HG03066 (cell line): ENCODE data around the gene FOXP1.

Experiments used
- ATAC-seq: cut with Tn5 transposase; IDR thresholded peaks from one replicate; pipeline ENCODE4 v1.9.1; 2021; ENCODE audit warnings: low read depth; ENCODE audit not compliant: unreplicated experiment

FOXP1 gene

GRCh38 chr3:71387586-71387985 is 195.9 kb downstream of the FOXP1 start:
- ATAC-seq = no peak

- ATAC-seq = no peak
These were observed 198.5 kb downstream of the FOXP1 start for GRCh38 chr3:71384837-71385716.

GRCh38 chr3:71384388-71384787 is 199.1 kb downstream of the FOXP1 start:
- no peak for ATAC-seq

- no peak for ATAC-seq
These were observed 203.4 kb downstream of the FOXP1 start for GRCh38 chr3:71380096-71380495.

GRCh38 chr3:71378509-71378908 is 205.0 kb downstream of the FOXP1 start:
- ATAC-seq = no peak

GRCh38 chr3:71376911-71377310 is 206.6 kb downstream of the FOXP1 start:
- ATAC-seq = no peak

GRCh38 chr3:71376503-71376902 is 207.0 kb downstream of the FOXP1 start:
- ATAC-seq = no peak

GRCh38 chr3:71374582-71374981 is 208.9 kb downstream of the FOXP1 start:
- ATAC-seq = no peak

- ATAC-seq = no peak
These were observed 210.5 kb downstream of the FOXP1 start for GRCh38 chr3:71372911-71373637.

GRCh38 chr3:71372241-71372768 is 211.2 kb downstream of the FOXP1 start:
- ATAC-seq = no peak

GRCh38 chr3:71371282-71371681 is 212.2 kb downstream of the FOXP1 start:
- no peak for ATAC-seq

- ATAC-seq = no peak
These were observed 213.1 kb downstream of the FOXP1 start for GRCh38 chr3:71370467-71370866.

GRCh38 chr3:71369701-71370391 is 213.7 kb downstream of the FOXP1 start:
- ATAC-seq = no peak

- ATAC-seq = no peak
These were observed 216.4 kb downstream of the FOXP1 start for GRCh38 chr3:71366988-71367604.

- no peak for ATAC-seq
These were observed 222.1 kb downstream of the FOXP1 start for GRCh38 chr3:71361334-71361890.

- ATAC-seq = peak; percentile 89
These were observed 222.8 kb downstream of the FOXP1 start for GRCh38 chr3:71360764-71361163.

- ATAC-seq = peak; percentile 26
These were observed 223.3 kb downstream of the FOXP1 start for GRCh38 chr3:71360180-71360579.

- no peak for ATAC-seq
These were observed 225.3 kb downstream of the FOXP1 start for GRCh38 chr3:71358243-71358642.

GRCh38 chr3:71356265-71356664 is 227.3 kb downstream of the FOXP1 start:
- ATAC-seq = no peak

GRCh38 chr3:71355862-71356261 is 227.7 kb downstream of the FOXP1 start:
- no peak for ATAC-seq
